WTC11 (cell line): ENCODE data around the gene PVALEF. TPM values are rescaled to one million over a fixed set of nuclear protein-coding genes. Genes with fewer than 3 reads are reported as not detected.

Source experiments
- ATAC-seq: fragments of 200-7000 bp; cut with Tn5 transposase; 2 replicates; pipeline ENCODE4 v1.10.0; 2021; ENCODE audit warnings: mild to moderate bottlenecking, moderate library complexity
- CTCF ChIA-PET: fragments of 300-600 bp; sonication (Branson Sonifier 250); formaldehyde crosslinking; loops from one replicate; lab custom pipeline; 2021; ENCODE audit warnings: antibody characterized with exemption; lab: Charles Lee
- POLR2A ChIA-PET: fragments of 350-600 bp; sonication (Branson Sonifier 250); formaldehyde crosslinking; loops from one replicate; lab custom pipeline; 2021; ENCODE audit warnings: antibody characterized with exemption; lab: Charles Lee
- DNase-seq: peaks from one replicate; pipeline ENCODE4 v3.0.0; 2021; ENCODE audit warnings: low spot score
- H3K27ac Mint-ChIP-seq: 2 replicates; pipeline ENCODE4 v1.8.0; 2021; ENCODE audit warnings: mixed read lengths
- H3K27me3 Mint-ChIP-seq: 2 replicates; pipeline ENCODE4 v1.8.0; 2021; ENCODE audit warnings: low read depth, mild to moderate bottlenecking, moderate library complexity, mixed read lengths
- H3K36me3 Mint-ChIP-seq: 2 replicates; pipeline ENCODE4 v1.8.0; 2021; ENCODE audit warnings: mixed read lengths
- H3K4me1 Mint-ChIP-seq: 2 replicates; pipeline ENCODE4 v1.8.0; 2022; ENCODE audit warnings: mixed read lengths
- H3K4me3 Mint-ChIP-seq: 2 replicates; pipeline ENCODE4 v1.8.0; 2021; ENCODE audit warnings: mild to moderate bottlenecking, moderate library complexity, mixed read lengths
- H3K9me3 Mint-ChIP-seq: 2 replicates; pipeline ENCODE4 v1.8.0; 2021; ENCODE audit warnings: mixed read lengths
- AR ChIP-seq: fragments of 250-450 bp; sonication (Bioruptor Pico); IDR thresholded peaks from 2 replicates; pipeline ENCODE4 v1.9.0; 2021; ENCODE audit warnings: mild to moderate bottlenecking
- CBFB ChIP-seq: sonication (generic); formaldehyde crosslinking; IDR thresholded peaks from 2 replicates; pipeline ENCODE4 v1.8.1; 2022; ENCODE audit warnings: mild to moderate bottlenecking, low read depth, missing genetic modification reagents
- CDX4 ChIP-seq: fragments of 250-450 bp; sonication (Bioruptor Pico); IDR thresholded peaks from 2 replicates; pipeline ENCODE4 v1.9.0; 2021; ENCODE audit warnings: moderate library complexity, mild to moderate bottlenecking, inconsistent platforms, borderline replicate concordance
- EMX1 ChIP-seq: fragments of 250-450 bp; sonication (Bioruptor Pico); IDR thresholded peaks from 2 replicates; pipeline ENCODE4 v1.8.0; 2021; ENCODE audit warnings: mild to moderate bottlenecking
- FOXJ3 ChIP-seq: sonication (generic); formaldehyde crosslinking; IDR thresholded peaks from 2 replicates; pipeline ENCODE4 v1.9.0; 2021; ENCODE audit warnings: missing genetic modification reagents, mild to moderate bottlenecking, borderline replicate concordance
- GABPB1 ChIP-seq: sonication (generic); formaldehyde crosslinking; IDR thresholded peaks from 2 replicates; pipeline ENCODE4 v1.8.1; 2023; ENCODE audit warnings: mild to moderate bottlenecking, missing genetic modification reagents
- MAX ChIP-seq: sonication (generic); formaldehyde crosslinking; IDR thresholded peaks from 2 replicates; pipeline ENCODE4 v1.8.0; 2022; ENCODE audit warnings: mild to moderate bottlenecking, missing genetic modification reagents
- SOX15 ChIP-seq: fragments of 250-450 bp; sonication (Bioruptor Pico); IDR thresholded peaks from 2 replicates; pipeline ENCODE4 v1.9.0; 2021; ENCODE audit warnings: mild to moderate bottlenecking
- USF2 ChIP-seq: sonication (generic); formaldehyde crosslinking; IDR thresholded peaks from 2 replicates; pipeline ENCODE4 v1.8.1; 2023; ENCODE audit warnings: mild to moderate bottlenecking, missing genetic modification reagents, moderate library complexity
- ZSCAN18 ChIP-seq: fragments of 250-450 bp; sonication (Bioruptor Pico); IDR thresholded peaks from 2 replicates; pipeline ENCODE4 v2.1.2; 2022; ENCODE audit warnings: mild to moderate bottlenecking, moderate library complexity
- total RNA-seq: library from RNA; stranded (reverse); gene quantifications from 3 replicates; pipeline ENCODE4 v1.2.3, GENCODE V29; 2021

PVALEF gene
- total RNA-seq, 1 experiment from 2014 or later: not detected

GRCh38 chr17:81140695-81141094 is 24.6 kb upstream of the PVALEF start:
- no peak for ATAC-seq
- no peak for DNase-seq
- peaks cover 19% of the 10 kb centered on the region for H3K9me3 Mint-ChIP-seq
- H3K4me1 Mint-ChIP-seq: no peaks in the 10 kb centered on the region
- TF ChIP-seq AR (CRISPR knock-in tag): no peak
- no peak for TF ChIP-seq SOX15
- no peak for TF ChIP-seq CBFB (CRISPR knock-in tag)
- no peak for TF ChIP-seq FOXJ3
- no peak overlapping the region for H3K27ac Mint-ChIP-seq
- H3K36me3 Mint-ChIP-seq: peaks cover 14% of the 10 kb centered on the region; the same call in 1 of the 2 replicates
- ChIA-PET POLR2A (no interaction called here), CTCF (interaction anchor here (0.9 to 2.0 kb wide), 5 partner anchors 9 to 60 kb away, joined by 3 to 5 read pairs (median 5); no protein-coding TSS in a partner anchor)
- H3K27me3 Mint-ChIP-seq: no peaks in the 10 kb centered on the region
- H3K4me3 Mint-ChIP-seq: no peak overlapping the region

GRCh38 chr17:81142301-81143199 is 22.8 kb upstream of the PVALEF start:
- H3K4me1 Mint-ChIP-seq: no peaks in the 10 kb centered on the region
- peak; percentile 59 for TF ChIP-seq GABPB1
- TF ChIP-seq ZSCAN18: no peak
- TF ChIP-seq MAX (CRISPR knock-in tag): peak; percentile 47; the same call in 1 of the 2 replicates
- TF ChIP-seq EMX1 (CRISPR knock-in tag): no peak
- ATAC-seq (peak; percentile 90), DNase-seq (peak; percentile 80)
- H3K4me3 Mint-ChIP-seq: no peak overlapping the region
- peaks cover 13% of the 10 kb centered on the region; the same call in 1 of the 2 replicates for H3K36me3 Mint-ChIP-seq
- CTCF ChIA-PET: interaction anchor here (0.6 to 2.8 kb wide), 33 partner anchors 9 to 394 kb away, joined by 3 to 18 read pairs (median 4); partner anchors contain the start of genes CEP131, NDUFAF8 and TEPSIN
- POLR2A ChIA-PET: interaction anchor here (0.6 kb wide), 1 partner anchor 582 kb away, joined by 3 read pairs; no protein-coding TSS in a partner anchor
- no peaks in the 10 kb centered on the region for H3K27me3 Mint-ChIP-seq
- peaks cover 17% of the 10 kb centered on the region for H3K9me3 Mint-ChIP-seq
- H3K27ac Mint-ChIP-seq: peak overlapping the region; percentile 60; the same call in 1 of the 2 replicates

GRCh38 chr17:81143200-81143527 is 22.1 kb upstream of the PVALEF start:
- CTCF ChIA-PET: interaction anchor here (0.6 to 2.8 kb wide), 33 partner anchors 9 to 393 kb away, joined by 3 to 18 read pairs (median 4); partner anchors contain the start of genes CEP131, NDUFAF8 and TEPSIN
- H3K9me3 Mint-ChIP-seq: peaks cover 11% of the 10 kb centered on the region
- TF ChIP-seq CDX4 (no peak), USF2 (CRISPR knock-in tag) (0 out of 2 replicates have a peak, but pooled peaks have one; percentile 14)
- H3K36me3 Mint-ChIP-seq: peaks cover 8% of the 10 kb centered on the region; the same call in 1 of the 2 replicates
- no peak overlapping the region for H3K4me3 Mint-ChIP-seq
- no peak for DNase-seq
- no peaks in the 10 kb centered on the region for H3K27me3 Mint-ChIP-seq
- POLR2A ChIA-PET: interaction anchor here (0.6 to 1.1 kb wide), 2 partner anchors 90 to 582 kb away, joined by 3 read pairs; no protein-coding TSS in a partner anchor
- ATAC-seq: no peak; the same call in 1 of the 2 replicates
- no peak overlapping the region for H3K27ac Mint-ChIP-seq
- no peaks in the 10 kb centered on the region for H3K4me1 Mint-ChIP-seq
